ENCODE results near the gene IPO11.
A peak's percentile ranks its signal among the peaks of the same experiment; 100 is the strongest.
"Not testable (repeated sequence)": the region's sequence is repeated elsewhere in the genome, so short reads cannot be mapped to it uniquely, and the experiment has no call there.

The IPO11 gene

GRCh38 chr5:62561896-62562295 is 149.3 kb downstream of the IPO11 start:
- no peak overlapping the region for H3K27ac ChIP-seq (ENCODE audit: low read length)
- peaks cover 7% of the 10 kb centered on the region; the same call in 1 of the 2 replicates for H3K4me1 ChIP-seq (ENCODE audit: insufficient read depth, low read length)
- H3K4me3 ChIP-seq (ENCODE audit: low read length), result no peak overlapping the region
- peaks cover 11% of the 10 kb centered on the region; the same call in 1 of the 2 replicates for H3K36me3 ChIP-seq (ENCODE audit: insufficient read depth, low read depth, low read length)
- H3K9me3 ChIP-seq (ENCODE audit: insufficient read depth, low read depth, low read length), result no peaks in the 10 kb centered on the region
- H3K27me3 ChIP-seq (ENCODE audit: insufficient read depth, low read length), result no peaks in the 10 kb centered on the region
- H3K9ac ChIP-seq (ENCODE audit: low read depth, low read length), result no peak overlapping the region

- no peak overlapping the region for H3K27ac ChIP-seq (ENCODE audit: low read length)
- no peaks in the 10 kb centered on the region for H3K9me3 ChIP-seq (ENCODE audit: insufficient read depth, low read depth, low read length)
- peaks cover 7% of the 10 kb centered on the region; the same call in 1 of the 2 replicates for H3K4me1 ChIP-seq (ENCODE audit: insufficient read depth, low read length)
- H3K36me3 ChIP-seq (ENCODE audit: insufficient read depth, low read depth, low read length), result peaks cover 14% of the 10 kb centered on the region; the same call in 1 of the 2 replicates
- no peak overlapping the region for H3K9ac ChIP-seq (ENCODE audit: low read depth, low read length)
- no peak overlapping the region for H3K4me3 ChIP-seq (ENCODE audit: low read length)
- H3K27me3 ChIP-seq (ENCODE audit: insufficient read depth, low read length), result no peaks in the 10 kb centered on the region
These were observed 150.3 kb downstream of the IPO11 start for GRCh38 chr5:62562867-62563266.

DNA sequence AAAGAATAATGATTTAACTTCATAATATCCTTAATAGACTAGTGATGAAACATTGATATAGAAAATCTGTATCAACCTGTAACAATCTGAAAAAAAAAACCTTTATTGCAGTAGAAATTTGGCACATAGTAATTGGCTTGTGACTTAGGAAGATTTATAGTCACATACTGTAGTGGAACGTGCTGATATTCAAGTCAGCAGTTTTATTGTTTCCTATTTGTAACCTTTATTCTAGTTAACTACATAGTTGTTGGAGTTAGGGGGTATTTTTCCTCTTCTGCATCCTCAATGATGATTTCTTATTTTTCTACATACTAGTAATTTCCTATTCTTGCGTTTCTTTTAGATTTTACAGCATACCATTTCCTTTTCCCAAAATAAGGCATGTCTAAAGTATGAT is 151.5 kb downstream of the IPO11 start:
- Histone ChIP-seq H3K9me3 (ENCODE audit: insufficient read depth, low read depth, low read length) (no peaks in the 10 kb centered on the region), H3K27ac (ENCODE audit: low read length) (no peak overlapping the region), H3K4me3 (ENCODE audit: low read length) (no peak overlapping the region), H3K4me1 (ENCODE audit: insufficient read depth, low read length) (peaks cover 13% of the 10 kb centered on the region), H3K27me3 (ENCODE audit: insufficient read depth, low read length) (no peaks in the 10 kb centered on the region), H3K9ac (ENCODE audit: low read depth, low read length) (no peak overlapping the region), H3K36me3 (ENCODE audit: insufficient read depth, low read depth, low read length) (peaks cover 10% of the 10 kb centered on the region; the same call in 1 of the 2 replicates)

DNA sequence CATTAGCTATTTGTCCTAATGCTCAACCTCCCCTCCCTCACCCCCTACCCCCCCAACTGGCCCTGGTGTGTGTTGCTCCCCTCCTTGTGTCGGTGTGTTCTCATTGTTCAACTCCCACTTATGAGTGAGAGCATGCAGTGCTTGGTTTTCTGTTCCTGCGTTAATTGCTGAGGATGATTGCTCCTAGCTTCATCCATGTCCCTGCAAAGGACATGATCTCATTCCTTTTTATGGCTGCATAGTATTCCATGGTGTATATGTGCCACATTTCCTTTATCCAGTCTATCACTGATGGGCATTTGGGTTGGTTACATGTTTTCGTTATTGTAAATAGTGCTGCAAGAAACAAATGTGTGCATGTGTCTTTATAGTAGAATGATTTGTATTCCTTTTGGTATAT is 153.2 kb downstream of the IPO11 start:
- not testable (repeated sequence) for H3K27ac ChIP-seq (ENCODE audit: low read length); H3K27me3 ChIP-seq (ENCODE audit: insufficient read depth, low read length); H3K36me3 ChIP-seq (ENCODE audit: insufficient read depth, low read depth, low read length); H3K4me3 ChIP-seq (ENCODE audit: low read length); H3K9ac ChIP-seq (ENCODE audit: low read depth, low read length); H3K9me3 ChIP-seq (ENCODE audit: insufficient read depth, low read depth, low read length)
- H3K4me1 ChIP-seq (ENCODE audit: insufficient read depth, low read length), result peaks cover 18% of the 10 kb centered on the region

- Histone ChIP-seq H3K4me1 (ENCODE audit: insufficient read depth, low read length) (peaks cover 12% of the 10 kb centered on the region), H3K36me3 (ENCODE audit: insufficient read depth, low read depth, low read length) (peaks cover 7% of the 10 kb centered on the region; the same call in 1 of the 2 replicates), H3K27me3 (ENCODE audit: insufficient read depth, low read length) (no peaks in the 10 kb centered on the region), H3K9ac (ENCODE audit: low read depth, low read length) (no peak overlapping the region), H3K27ac (ENCODE audit: low read length) (no peak overlapping the region), H3K9me3 (ENCODE audit: insufficient read depth, low read depth, low read length) (no peaks in the 10 kb centered on the region), H3K4me3 (ENCODE audit: low read length) (no peak overlapping the region)
These were observed 155.6 kb downstream of the IPO11 start for GRCh38 chr5:62568143-62568542.

GRCh38 chr5:62568800-62569432 is 156.4 kb downstream of the IPO11 start:
- Histone ChIP-seq H3K27ac (ENCODE audit: low read length) (peak overlapping the region; percentile 40), H3K36me3 (ENCODE audit: insufficient read depth, low read depth, low read length) (peaks cover 7% of the 10 kb centered on the region; the same call in 1 of the 2 replicates), H3K9ac (ENCODE audit: low read depth, low read length) (peak overlapping the region; percentile 59), H3K4me3 (ENCODE audit: low read length) (peak overlapping the region; percentile 28; the same call in 1 of the 2 replicates), H3K4me1 (ENCODE audit: insufficient read depth, low read length) (peaks cover 12% of the 10 kb centered on the region), H3K27me3 (ENCODE audit: insufficient read depth, low read length) (no peaks in the 10 kb centered on the region), H3K9me3 (ENCODE audit: insufficient read depth, low read depth, low read length) (no peaks in the 10 kb centered on the region)

GRCh38 chr5:62569470-62569869 is 156.9 kb downstream of the IPO11 start:
- H3K27me3 ChIP-seq (ENCODE audit: insufficient read depth, low read length), result no peaks in the 10 kb centered on the region
- peaks cover 7% of the 10 kb centered on the region; the same call in 1 of the 2 replicates for H3K36me3 ChIP-seq (ENCODE audit: insufficient read depth, low read depth, low read length)
- H3K9me3 ChIP-seq (ENCODE audit: insufficient read depth, low read depth, low read length), result no peaks in the 10 kb centered on the region
- peak overlapping the region; percentile 40 for H3K27ac ChIP-seq (ENCODE audit: low read length)
- H3K4me1 ChIP-seq (ENCODE audit: insufficient read depth, low read length), result peaks cover 12% of the 10 kb centered on the region
- H3K9ac ChIP-seq (ENCODE audit: low read depth, low read length), result peak overlapping the region; percentile 59
- H3K4me3 ChIP-seq (ENCODE audit: low read length), result peak overlapping the region; percentile 28; the same call in 1 of the 2 replicates

DNA sequence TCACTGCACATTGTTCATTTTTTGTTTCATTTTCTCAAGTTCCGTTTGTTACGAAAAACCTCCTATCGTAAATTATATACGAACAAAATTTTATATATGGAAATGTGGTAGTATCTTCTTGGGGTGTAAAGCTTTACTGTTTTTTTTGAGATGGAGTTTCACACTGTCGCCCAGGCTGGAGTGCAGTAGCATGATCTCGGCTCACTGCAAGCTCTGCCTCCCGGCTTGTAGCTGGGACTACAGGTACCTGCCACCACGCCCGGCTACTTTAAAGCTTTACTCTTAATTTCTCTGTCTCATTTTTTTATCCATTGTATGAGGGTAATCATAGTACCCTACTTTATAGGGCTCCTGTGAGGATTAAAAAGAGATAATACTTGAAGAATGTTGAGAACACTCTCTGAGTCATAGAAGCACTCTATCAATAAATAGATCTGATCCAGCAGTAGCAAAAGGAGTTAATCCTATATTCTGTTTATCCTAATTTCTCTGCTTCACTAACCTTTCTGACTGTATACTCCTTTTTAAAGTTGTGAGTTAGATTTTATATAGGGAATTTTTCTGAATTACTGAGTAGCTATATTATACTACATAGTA is 160.5 kb downstream of the IPO11 start:
- no peaks in the 10 kb centered on the region for H3K27me3 ChIP-seq (ENCODE audit: insufficient read depth, low read length)
- H3K4me1 ChIP-seq (ENCODE audit: insufficient read depth, low read length), result peaks cover 12% of the 10 kb centered on the region
- H3K9me3 ChIP-seq (ENCODE audit: insufficient read depth, low read depth, low read length), result no peaks in the 10 kb centered on the region
- no peak overlapping the region for H3K9ac ChIP-seq (ENCODE audit: low read depth, low read length)
- H3K4me3 ChIP-seq (ENCODE audit: low read length), result no peak overlapping the region
- H3K36me3 ChIP-seq (ENCODE audit: insufficient read depth, low read depth, low read length), result no peaks in the 10 kb centered on the region
- no peak overlapping the region for H3K27ac ChIP-seq (ENCODE audit: low read length)

DNA sequence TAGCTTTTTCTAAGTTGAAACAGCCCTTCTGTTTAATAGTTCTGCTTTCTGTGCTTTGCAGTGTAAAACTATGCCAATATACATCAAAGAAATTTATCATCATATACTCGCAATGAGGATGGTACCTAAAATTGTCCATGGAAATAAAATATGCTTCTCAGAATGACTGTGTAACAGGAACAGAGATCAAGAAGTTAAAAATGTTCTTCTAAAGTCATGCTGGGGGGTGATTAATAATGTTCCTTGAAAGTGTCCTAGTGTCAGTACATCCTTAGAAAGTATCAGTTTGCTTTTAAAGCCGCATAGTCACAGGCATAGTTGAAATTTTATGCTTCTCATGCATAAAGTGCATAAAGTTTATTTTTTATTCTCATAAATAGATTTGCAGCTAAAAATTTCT is 162.0 kb downstream of the IPO11 start:
- Histone ChIP-seq H3K4me3 (ENCODE audit: low read length) (no peak overlapping the region), H3K4me1 (ENCODE audit: insufficient read depth, low read length) (peaks cover under 1% of the 10 kb centered on the region; the same call in 1 of the 2 replicates), H3K36me3 (ENCODE audit: insufficient read depth, low read depth, low read length) (no peaks in the 10 kb centered on the region), H3K27me3 (ENCODE audit: insufficient read depth, low read length) (no peaks in the 10 kb centered on the region), H3K27ac (ENCODE audit: low read length) (no peak overlapping the region), H3K9ac (ENCODE audit: low read depth, low read length) (no peak overlapping the region), H3K9me3 (ENCODE audit: insufficient read depth, low read depth, low read length) (no peaks in the 10 kb centered on the region)

GRCh38 chr5:62575066-62575465 is 162.5 kb downstream of the IPO11 start:
- Histone ChIP-seq H3K27ac (ENCODE audit: low read length) (no peak overlapping the region), H3K4me1 (ENCODE audit: insufficient read depth, low read length) (no peaks in the 10 kb centered on the region), H3K36me3 (ENCODE audit: insufficient read depth, low read depth, low read length) (no peaks in the 10 kb centered on the region), H3K9ac (ENCODE audit: low read depth, low read length) (no peak overlapping the region), H3K4me3 (ENCODE audit: low read length) (no peak overlapping the region), H3K27me3 (ENCODE audit: insufficient read depth, low read length) (no peaks in the 10 kb centered on the region), H3K9me3 (ENCODE audit: insufficient read depth, low read depth, low read length) (no peaks in the 10 kb centered on the region)

GRCh38 chr5:62575489-62575888 is 162.9 kb downstream of the IPO11 start:
- H3K4me1 ChIP-seq (ENCODE audit: insufficient read depth, low read length), result no peaks in the 10 kb centered on the region
- no peak overlapping the region for H3K4me3 ChIP-seq (ENCODE audit: low read length)
- H3K9ac ChIP-seq (ENCODE audit: low read depth, low read length), result no peak overlapping the region
- H3K36me3 ChIP-seq (ENCODE audit: insufficient read depth, low read depth, low read length), result no peaks in the 10 kb centered on the region
- no peaks in the 10 kb centered on the region for H3K27me3 ChIP-seq (ENCODE audit: insufficient read depth, low read length)
- no peaks in the 10 kb centered on the region for H3K9me3 ChIP-seq (ENCODE audit: insufficient read depth, low read depth, low read length)
- no peak overlapping the region for H3K27ac ChIP-seq (ENCODE audit: low read length)

DNA sequence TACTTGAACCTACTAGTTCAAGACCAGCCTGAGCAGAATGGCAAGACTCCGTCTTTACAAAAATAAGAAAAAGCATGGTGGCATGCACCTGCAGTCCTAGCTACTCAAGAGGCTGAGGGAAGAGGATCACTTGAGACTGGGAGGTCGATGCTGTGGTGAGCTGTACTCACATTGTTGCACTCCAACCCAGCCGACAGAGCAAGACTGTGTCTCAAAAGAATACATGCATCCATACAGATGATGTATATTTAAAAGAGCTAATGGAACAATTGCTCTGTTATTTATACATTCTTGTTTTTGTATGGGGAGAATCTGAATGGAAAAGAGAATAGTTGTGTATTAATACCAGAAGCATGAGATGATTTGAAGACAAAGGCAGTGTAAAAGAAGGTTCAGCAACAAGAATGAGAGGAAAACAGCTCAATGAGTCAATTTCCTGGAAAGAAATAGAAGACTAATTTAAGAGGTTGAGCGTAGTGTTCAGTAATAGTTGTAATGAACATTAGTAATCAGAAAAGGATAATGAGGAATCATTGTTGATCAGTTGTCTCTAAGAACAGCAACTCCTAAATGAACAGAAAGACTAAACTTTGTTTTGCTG is 164.1 kb downstream of the IPO11 start:
- H3K4me1 ChIP-seq (ENCODE audit: insufficient read depth, low read length), result no peaks in the 10 kb centered on the region
- no peak overlapping the region for H3K4me3 ChIP-seq (ENCODE audit: low read length)
- no peak overlapping the region for H3K27ac ChIP-seq (ENCODE audit: low read length)
- no peaks in the 10 kb centered on the region for H3K27me3 ChIP-seq (ENCODE audit: insufficient read depth, low read length)
- no peak overlapping the region for H3K9ac ChIP-seq (ENCODE audit: low read depth, low read length)
- no peaks in the 10 kb centered on the region for H3K36me3 ChIP-seq (ENCODE audit: insufficient read depth, low read depth, low read length)
- no peaks in the 10 kb centered on the region for H3K9me3 ChIP-seq (ENCODE audit: insufficient read depth, low read depth, low read length)
